HL-60 (cell line): ENCODE data around the gene PCDHA8.

Source experiments
- DNase-seq, 2 experiments: peaks; one replicate each; pipeline ENCODE4 v3.0.0-alpha.2; 2010 to 2020; ENCODE audit warnings: low read depth in 1 of 2, low spot score in 1 of 2
- H3K27ac ChIP-seq: fragments of 250-450 bp; sonication (Bioruptor Pico); replicated peaks from 2 replicates; pipeline ENCODE4 v1.5.1; 2020; ENCODE audit warnings: mild to moderate bottlenecking, moderate library complexity
- H3K27me3 ChIP-seq: fragments of 250-450 bp; sonication (Bioruptor Pico); 2 replicates; pipeline ENCODE4 v1.5.1; 2021; ENCODE audit warnings: mild to moderate bottlenecking, moderate library complexity; ENCODE audit not compliant: insufficient read depth, poor library complexity, severe bottlenecking
- H3K4me3 ChIP-seq: replicated peaks from 2 replicates; pipeline ENCODE4 v1.5.1; 2011; ENCODE audit warnings: mild to moderate bottlenecking, control low read depth, low read length; ENCODE audit not compliant: insufficient read depth
- GABPA ChIP-seq: IDR thresholded peaks from 2 replicates; pipeline ENCODE4 v1.6.1; 2012; ENCODE audit warnings: low read depth

The PCDHA8 gene

GRCh38 chr5:140883927-140884697, 43.1 kb downstream of the PCDHA8 start:
- DNase-seq: no peak
- Histone ChIP-seq H3K27me3 (no peaks in the 10 kb centered on the region), H3K27ac (no peak overlapping the region), H3K4me3 (no peak overlapping the region)
- no peak for TF ChIP-seq GABPA
